H9 (cell line): ENCODE data around the gene PSMB3. TPM values are rescaled to one million over a fixed set of nuclear protein-coding genes. Genes with fewer than 3 reads are reported as not detected.

ENCODE experiments used
- DNase-seq: peaks from one replicate; pipeline ENCODE4 v3.0.0-alpha.2; 2017
- H2AFZ ChIP-seq: one replicate; pipeline ENCODE4 v1.6.1; 2013; ENCODE audit warnings: mild to moderate bottlenecking, low read length, control low read depth, moderate library complexity
- H2AK5ac ChIP-seq: 2 replicates; pipeline ENCODE4 v1.6.1; 2013; ENCODE audit warnings: low read length, control low read depth, mixed read lengths; ENCODE audit not compliant: insufficient read length
- H2BK120ac ChIP-seq: one replicate; pipeline ENCODE4 v1.6.1; 2013; ENCODE audit warnings: low read depth, mild to moderate bottlenecking, low read length, control low read depth, inconsistent platforms; ENCODE audit not compliant: poor library complexity, severe bottlenecking
- H2BK12ac ChIP-seq: 2 replicates; pipeline ENCODE4 v1.6.1; 2013; ENCODE audit warnings: low read length, control low read depth, mixed read lengths, low read depth; ENCODE audit not compliant: insufficient read length
- H2BK15ac ChIP-seq: 2 replicates; pipeline ENCODE4 v1.6.1; 2013; ENCODE audit warnings: low read depth, low read length, control low read depth
- H2BK20ac ChIP-seq: one replicate; pipeline ENCODE4 v1.6.1; 2013; ENCODE audit warnings: low read depth, mild to moderate bottlenecking, low read length, control low read depth, inconsistent platforms; ENCODE audit not compliant: poor library complexity, severe bottlenecking
- H2BK5ac ChIP-seq: 2 replicates; pipeline ENCODE4 v1.6.1; 2013; ENCODE audit warnings: low read length, control low read depth, mixed read lengths; ENCODE audit not compliant: insufficient read length
- H3K14ac ChIP-seq: 2 replicates; pipeline ENCODE4 v1.6.1; 2013; ENCODE audit warnings: low read length, control low read depth; ENCODE audit not compliant: insufficient read depth
- H3K18ac ChIP-seq: 2 replicates; pipeline ENCODE4 v1.6.1; 2013; ENCODE audit warnings: low read depth, mild to moderate bottlenecking, mixed read lengths, low read length, control low read depth; ENCODE audit not compliant: insufficient read length
- H3K23ac ChIP-seq: 2 replicates; pipeline ENCODE4 v1.6.1; 2013; ENCODE audit warnings: low read length, control low read depth, mixed read lengths, low read depth; ENCODE audit not compliant: insufficient read length
- H3K23me2 ChIP-seq: 2 replicates; pipeline ENCODE4 v1.6.1; 2013; ENCODE audit warnings: low read depth, mild to moderate bottlenecking, mixed read lengths, low read length, control low read depth; ENCODE audit not compliant: insufficient read length, poor library complexity, severe bottlenecking
- H3K27ac ChIP-seq: 2 replicates; pipeline ENCODE4 v1.5.1; 2013; ENCODE audit warnings: low read length, control low read depth, mixed read lengths, low read depth; ENCODE audit not compliant: insufficient read length
- H3K27me3 ChIP-seq: 2 replicates; pipeline ENCODE4 v1.6.1; 2013; ENCODE audit warnings: low read length, control low read depth, inconsistent platforms; ENCODE audit not compliant: insufficient read depth
- H3K4ac ChIP-seq: 2 replicates; pipeline ENCODE4 v1.6.1; 2013; ENCODE audit warnings: low read depth, mild to moderate bottlenecking, control low read depth, inconsistent platforms, low read length, moderate library complexity
- H3K4me1 ChIP-seq: 2 replicates; pipeline ENCODE4 v1.6.1; 2013; ENCODE audit warnings: low read length, control low read depth, inconsistent platforms; ENCODE audit not compliant: insufficient read depth
- H3K4me2 ChIP-seq: 2 replicates; pipeline ENCODE4 v1.6.1; 2013; ENCODE audit warnings: low read length, control low read depth, mixed read lengths; ENCODE audit not compliant: insufficient read length, insufficient read depth
- H3K56ac ChIP-seq: 2 replicates; pipeline ENCODE4 v1.6.1; 2013; ENCODE audit warnings: low read depth, mild to moderate bottlenecking, mixed read lengths, low read length, control low read depth; ENCODE audit not compliant: insufficient read length
- H3K79me1 ChIP-seq: 2 replicates; pipeline ENCODE4 v1.6.1; 2013; ENCODE audit warnings: low read depth, mild to moderate bottlenecking, moderate library complexity, low read length, control low read depth, inconsistent platforms; ENCODE audit not compliant: insufficient read depth, poor library complexity, severe bottlenecking
- H3K79me2 ChIP-seq: 2 replicates; pipeline ENCODE4 v1.6.1; 2013; ENCODE audit warnings: low read length, control low read depth, inconsistent platforms; ENCODE audit not compliant: insufficient read depth
- H3K9ac ChIP-seq: 2 replicates; pipeline ENCODE4 v1.6.1; 2013; ENCODE audit warnings: low read length, control low read depth, mixed read lengths; ENCODE audit not compliant: insufficient read length; ENCODE audit errors: extremely low read depth
- H3K9me3 ChIP-seq: one replicate; pipeline ENCODE4 v1.6.1; 2013; ENCODE audit warnings: low read depth, low read length, inconsistent platforms; ENCODE audit not compliant: control insufficient read depth
- H3T11ph ChIP-seq: one replicate; pipeline ENCODE4 v1.6.1; 2013; ENCODE audit warnings: mild to moderate bottlenecking, low read length, control low read depth, inconsistent platforms
- H4K20me1 ChIP-seq: one replicate; pipeline ENCODE4 v1.6.1; 2013; ENCODE audit not compliant: control insufficient read depth, insufficient read length, insufficient read depth
- H4K5ac ChIP-seq: 2 replicates; pipeline ENCODE4 v1.6.1; 2013; ENCODE audit warnings: low read depth, mild to moderate bottlenecking, mixed read lengths, low read length, control low read depth; ENCODE audit not compliant: insufficient read length
- H4K8ac ChIP-seq: replicated peaks from 2 replicates; pipeline ENCODE4 v1.6.1; 2013; ENCODE audit warnings: low read length, control low read depth, mixed read lengths, low read depth; ENCODE audit not compliant: insufficient read length
- H4K91ac ChIP-seq: 2 replicates; pipeline ENCODE4 v1.6.1; 2013; ENCODE audit warnings: low read depth, mild to moderate bottlenecking, moderate library complexity, mixed read lengths, low read length, control low read depth; ENCODE audit not compliant: insufficient read length
- H3K27ac Mint-ChIP-seq, 3 experiments: 2 replicates in 2 of 3; 3 replicates in 1 of 3; pipeline ENCODE4 v1.8.0; 2020 to 2021; ENCODE audit warnings: mixed read lengths in 3 of 3, mild to moderate bottlenecking in 1 of 3, moderate library complexity in 1 of 3
- H3K27me3 Mint-ChIP-seq: 2 replicates; pipeline ENCODE4 v1.8.0; 2021; ENCODE audit warnings: low read depth, mild to moderate bottlenecking, moderate library complexity, mixed read lengths
- H3K36me3 Mint-ChIP-seq, 3 experiments: 2 replicates in 2 of 3; 3 replicates in 1 of 3; pipeline ENCODE4 v1.8.0; 2020 to 2021; ENCODE audit warnings: low read depth in 3 of 3, mixed read lengths in 3 of 3; ENCODE audit not compliant: insufficient read depth in 1 of 3
- H3K4me1 Mint-ChIP-seq, 2 experiments: 2 replicates each; pipeline ENCODE4 v1.8.0; 2020; ENCODE audit warnings: mixed read lengths in 2 of 2
- H3K4me3 Mint-ChIP-seq, 2 experiments: 2 replicates in 1 of 2; 3 replicates in 1 of 2; pipeline ENCODE4 v1.8.0; 2020 to 2021; ENCODE audit warnings: mild to moderate bottlenecking in 2 of 2, mixed read lengths in 2 of 2, moderate library complexity in 1 of 2
- H3K9me3 Mint-ChIP-seq, 2 experiments: 2 replicates in 1 of 2; 3 replicates in 1 of 2; pipeline ENCODE4 v1.8.0; 2020; ENCODE audit warnings: mild to moderate bottlenecking in 2 of 2, mixed read lengths in 2 of 2, moderate library complexity in 1 of 2
- WGBS: extraction: QIAGEN DNeasy Blood & Tissue Kit; methylation state at CpG from one replicate; pipeline ENCODE4 v1.1.7; 2013; ENCODE audit warnings: missing lambda C conversion rate, low lambda C conversion rate, mixed read lengths; ENCODE audit not compliant: insufficient read length; ENCODE audit errors: extremely low coverage; 5-methylcytosine and 5-hydroxymethylcytosine counted together
- total RNA-seq: library from RNA; stranded (reverse); gene quantifications from 2 replicates; pipeline ENCODE4 v1.2.1, GENCODE V29; 2021
- TF ChIP-seq, protein P1 (sequence below): fragments of 200-600 bp; sonication (generic); conservative IDR thresholded peaks from 3 replicates; pipeline ENCODE4 v1.8.0; 2021; ENCODE audit warnings: antibody characterized with exemption, mild to moderate bottlenecking

The PSMB3 gene
- total RNA-seq, 1 experiment from 2014 or later, result 242 TPM

GRCh38 chr17:38724337-38724988, 28.1 kb upstream of the PSMB3 start:
- Histone ChIP-seq H3K23ac (no peak overlapping the region), H2BK20ac (no peak overlapping the region), H3K79me2 (no peaks in the 10 kb centered on the region), H2BK120ac (no peak overlapping the region), H3K9ac (no peak overlapping the region), H3K4me2 (no peak overlapping the region), H3K18ac (no peak overlapping the region), H3K14ac (no peak overlapping the region), H2BK12ac (no peak overlapping the region), H3K79me1 (no peaks in the 10 kb centered on the region), H4K5ac (no peak overlapping the region), H2AK5ac (no peak overlapping the region), H2AFZ (no peak overlapping the region), H3K56ac (no peak overlapping the region), H3T11ph (no peak overlapping the region), H4K91ac (no peak overlapping the region), H3K27ac (no peak overlapping the region), H3K4ac (no peak overlapping the region), H2BK5ac (no peak overlapping the region), H3K9me3 (no peaks in the 10 kb centered on the region), H3K23me2 (peaks cover 3% of the 10 kb centered on the region), H3K4me1 (no peaks in the 10 kb centered on the region), H4K20me1 (peaks cover 3% of the 10 kb centered on the region), H2BK15ac (no peak overlapping the region), H4K8ac (no peak overlapping the region), H3K27me3 (peaks cover 9% of the 10 kb centered on the region; the same call in 1 of the 2 replicates)
- Mint-ChIP-seq H3K27ac (no peak overlapping the region), H3K4me3 (no peak overlapping the region), H3K36me3 (peaks cover 2 to 7% (median 4%) of the 10 kb centered on the region in 3 experiments; a peak in 5 of 7 replicates), H3K9me3 (no peaks in the 10 kb centered on the region), H3K27me3 (peaks cover 55% of the 10 kb centered on the region), H3K4me1 (peaks cover 17 to 28% of the 10 kb centered on the region in 2 experiments)
- no peak for DNase-seq
- TF ChIP-seq, protein P1, sequence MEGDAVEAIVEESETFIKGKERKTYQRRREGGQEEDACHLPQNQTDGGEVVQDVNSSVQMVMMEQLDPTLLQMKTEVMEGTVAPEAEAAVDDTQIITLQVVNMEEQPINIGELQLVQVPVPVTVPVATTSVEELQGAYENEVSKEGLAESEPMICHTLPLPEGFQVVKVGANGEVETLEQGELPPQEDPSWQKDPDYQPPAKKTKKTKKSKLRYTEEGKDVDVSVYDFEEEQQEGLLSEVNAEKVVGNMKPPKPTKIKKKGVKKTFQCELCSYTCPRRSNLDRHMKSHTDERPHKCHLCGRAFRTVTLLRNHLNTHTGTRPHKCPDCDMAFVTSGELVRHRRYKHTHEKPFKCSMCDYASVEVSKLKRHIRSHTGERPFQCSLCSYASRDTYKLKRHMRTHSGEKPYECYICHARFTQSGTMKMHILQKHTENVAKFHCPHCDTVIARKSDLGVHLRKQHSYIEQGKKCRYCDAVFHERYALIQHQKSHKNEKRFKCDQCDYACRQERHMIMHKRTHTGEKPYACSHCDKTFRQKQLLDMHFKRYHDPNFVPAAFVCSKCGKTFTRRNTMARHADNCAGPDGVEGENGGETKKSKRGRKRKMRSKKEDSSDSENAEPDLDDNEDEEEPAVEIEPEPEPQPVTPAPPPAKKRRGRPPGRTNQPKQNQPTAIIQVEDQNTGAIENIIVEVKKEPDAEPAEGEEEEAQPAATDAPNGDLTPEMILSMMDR, result no peak
- WGBS, result no CpG with 5 or more reads among the region's 16 CpGs
